ENCODE measurements around the gene FAM168B. TPM values are rescaled to one million over a fixed set of nuclear protein-coding genes. Genes with fewer than 3 reads are reported as not detected.

Gene FAM168B
- total and polyA plus RNA-seq, 2 of the 13 experiments (the other 11 are each of a cell fraction or from before 2014, with no cell fraction given) = 64.5 to 113 TPM

- TF ChIP-seq ZNF275 (CRISPR knock-in tag; IDR thresholded peaks at IDR 0.05; ENCODE audit: borderline replicate concordance) = 0 out of 2 replicates have a peak, but pooled peaks have one; percentile 51
- TF ChIP-seq NCOR1 (IDR thresholded peaks at IDR 0.05; ENCODE audit: borderline replicate concordance, low read length) = peak; percentile 21; the same call in 1 of the 2 replicates
- TF ChIP-seq ZNF547 (CRISPR knock-in tag; IDR thresholded peaks at IDR 0.05) = no peak
- no peak for TF ChIP-seq ZNF136 (CRISPR knock-in tag; IDR thresholded peaks at IDR 0.05; ENCODE audit: low read depth)
- no peak for TF ChIP-seq LBX2 (CRISPR knock-in tag; IDR thresholded peaks at IDR 0.05; ENCODE audit: borderline replicate concordance)
- TF ChIP-seq CBFB (CRISPR knock-in tag; IDR thresholded peaks at IDR 0.05) = no peak
- no peak for TF ChIP-seq SYNCRIP (IDR thresholded peaks at IDR 0.05; ENCODE audit: insufficient read depth, low read depth, low read length)
- 0 out of 2 replicates have a peak, but pooled peaks have one; percentile 61 for TF ChIP-seq ZNF615 (CRISPR knock-in tag; IDR thresholded peaks at IDR 0.05; ENCODE audit: borderline replicate concordance)
- no peak for TF ChIP-seq POLR2A (IDR thresholded peaks at IDR 0.05; ENCODE audit: insufficient read depth in 1 of 2, low read depth in 2 of 2, low read length in 2 of 2)
- TF ChIP-seq FOXK1 (CRISPR knock-in tag; IDR thresholded peaks at IDR 0.05; ENCODE audit: borderline replicate concordance, low read depth) = no peak
- TF ChIP-seq ZNF574 (CRISPR knock-in tag; IDR thresholded peaks at IDR 0.05) = no peak
- no peak for TF ChIP-seq PHB2 (IDR thresholded peaks at IDR 0.05; ENCODE audit: partially characterized antibody)
- TF ChIP-seq LCORL (IDR thresholded peaks at IDR 0.05) = no peak
- no peak for TF ChIP-seq LCORL (CRISPR knock-in tag; IDR thresholded peaks at IDR 0.05)
- TF ChIP-seq ZNF672 (CRISPR knock-in tag; IDR thresholded peaks at IDR 0.05) = 0 out of 2 replicates have a peak, but pooled peaks have one; percentile 8
- TF ChIP-seq PTBP1 (IDR thresholded peaks at IDR 0.05; ENCODE audit: low read depth, low read length, poor library complexity, severe bottlenecking) = peak; percentile 72
- TF ChIP-seq ARID2 (CRISPR knock-in tag; IDR thresholded peaks at IDR 0.05; ENCODE audit: borderline replicate concordance) = peak; percentile 23; the same call in 1 of the 2 replicates
- TF ChIP-seq HIVEP1 (CRISPR knock-in tag; IDR thresholded peaks at IDR 0.05) = no peak
- no peak; the same call in 1 of the 2 replicates for TF ChIP-seq NRL (CRISPR knock-in tag; IDR thresholded peaks at IDR 0.05; ENCODE audit: borderline replicate concordance)
- TF ChIP-seq NFKBIZ (CRISPR knock-in tag; IDR thresholded peaks at IDR 0.05) = no peak
- TF ChIP-seq ZNF354B (CRISPR knock-in tag; IDR thresholded peaks at IDR 0.05) = no peak
- no peak for TF ChIP-seq ZBTB42 (CRISPR knock-in tag; IDR thresholded peaks at IDR 0.05)
- TF ChIP-seq SNAPC5 (CRISPR knock-in tag; IDR thresholded peaks at IDR 0.05; ENCODE audit: borderline replicate concordance) = no peak
- TF ChIP-seq KLF11 (CRISPR knock-in tag; IDR thresholded peaks at IDR 0.05) = no peak
- 0 out of 2 replicates have a peak, but pooled peaks have one; percentile 6 for TF ChIP-seq ZFP82 (CRISPR knock-in tag; IDR thresholded peaks at IDR 0.05; ENCODE audit: borderline replicate concordance)
- no peak for TF ChIP-seq SNRNP70 (IDR thresholded peaks at IDR 0.05; ENCODE audit: low read depth, low read length)
These were observed 619 bp upstream of the FAM168B start (continued) for GRCh38 chr2:131093696-131094462.

Data from HepG2 (cell line).